Lower leg skin (tissue), 3 donors: ENCODE results near the gene KMT2C.

Experiments used
- CTCF ChIP-seq, 3 donors: fragments of 450-650 bp; IDR thresholded peaks; one replicate each; pipeline ENCODE4 v1.5.1; 2016; ENCODE audit warnings: antibody characterized with exemption in 3 of 3, mild to moderate bottlenecking in 3 of 3, moderate library complexity in 2 of 3
- POLR2A ChIP-seq, 2 donors: fragments of 450-650 bp; IDR thresholded peaks; one replicate each; pipeline ENCODE4 v1.6.1; 2016 to 2017; ENCODE audit warnings: antibody characterized with exemption in 2 of 2, mild to moderate bottlenecking in 1 of 2, moderate library complexity in 1 of 2

GRCh38 chr7:152128252-152128651 is 307.6 kb downstream of the KMT2C start:
- TF ChIP-seq CTCF (IDR thresholded peaks at IDR 0.05) (no peak), POLR2A (IDR thresholded peaks at IDR 0.05) (no peak)
